GM12873 (cell line): Measurements from ENCODE around the gene PNMT.

Experiments
- CTCF ChIP-seq: IDR thresholded peaks from 2 replicates; pipeline ENCODE4 v1.5.1; 2012; ENCODE audit warnings: low read depth, mild to moderate bottlenecking, moderate library complexity, low read length, control low read depth; ENCODE audit not compliant: insufficient read depth; ENCODE audit errors: missing control alignments

The PNMT gene

GRCh38 chr17:39636587-39636926, 31.7 kb upstream of the PNMT start:
- no peak for TF ChIP-seq CTCF

- TF ChIP-seq CTCF: no peak
These were observed 31.1 kb upstream of the PNMT start, which contains the start of gene STARD3 for GRCh38 chr17:39636927-39637736. TSS of gene STARD3 (plus strand) at chr17:39637144. CDS start at chr17:39653532, 16,388 bp downstream.

GRCh38 chr17:39638317-39638716, 29.9 kb upstream of the PNMT start:
- TF ChIP-seq CTCF: no peak

- no peak for TF ChIP-seq CTCF
These were observed 29.2 kb upstream of the PNMT start for GRCh38 chr17:39639043-39639442.

- no peak for TF ChIP-seq CTCF
These were observed 28.4 kb upstream of the PNMT start for GRCh38 chr17:39639566-39640458.

- TF ChIP-seq CTCF: no peak
These were observed 27.6 kb upstream of the PNMT start for GRCh38 chr17:39640591-39641031.

GRCh38 chr17:39641097-39641496, 27.2 kb upstream of the PNMT start:
- no peak for TF ChIP-seq CTCF
